GM23248 (cell line): ENCODE data around the gene KCND3.

ENCODE experiments used
- EZH2 ChIP-seq: fragments of 200-600 bp; sonication (generic); IDR thresholded peaks from 2 replicates; pipeline ENCODE4 v1.6.1; 2018; ENCODE audit warnings: antibody characterized with exemption, mild to moderate bottlenecking; ENCODE audit not compliant: insufficient read depth, poor library complexity, severe bottlenecking
- EZH2phosphoT487 ChIP-seq: fragments of 200-600 bp; sonication (generic); IDR thresholded peaks from 2 replicates; pipeline ENCODE4 v1.6.1; 2018; ENCODE audit warnings: antibody characterized with exemption, moderate library complexity, mild to moderate bottlenecking, low read depth; ENCODE audit not compliant: insufficient read depth

DNA sequence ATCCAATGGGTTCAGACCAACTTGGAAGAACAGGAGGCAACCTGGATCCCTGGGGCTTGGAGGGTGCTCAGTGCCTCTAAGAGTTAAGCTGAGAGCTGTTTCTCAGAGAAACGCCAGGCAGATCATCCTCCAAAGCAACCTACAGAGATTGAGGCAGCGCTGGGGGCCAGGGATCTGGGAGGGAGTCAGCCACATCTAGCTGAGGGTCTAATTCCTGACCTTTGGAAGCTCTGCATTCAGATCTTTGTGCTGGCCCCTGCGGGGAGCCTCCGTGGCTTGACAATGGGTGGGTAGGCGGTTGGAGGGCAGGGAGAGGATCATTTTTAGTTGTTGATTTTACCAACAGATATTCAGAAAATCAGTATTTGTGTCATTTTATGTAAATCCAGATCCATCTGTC, 154.5 kb downstream of the KCND3 start:
- TF ChIP-seq EZH2phosphoT487 (no peak), EZH2 (no peak)
